ENCODE results near the gene OR4D9. TPM values are rescaled to one million over a fixed set of nuclear protein-coding genes. Genes with fewer than 3 reads are reported as not detected.

The OR4D9 gene
- polyA plus RNA-seq, 1 of the 3 experiments (the other 2 are of a cell fraction), result not detected

DNA sequence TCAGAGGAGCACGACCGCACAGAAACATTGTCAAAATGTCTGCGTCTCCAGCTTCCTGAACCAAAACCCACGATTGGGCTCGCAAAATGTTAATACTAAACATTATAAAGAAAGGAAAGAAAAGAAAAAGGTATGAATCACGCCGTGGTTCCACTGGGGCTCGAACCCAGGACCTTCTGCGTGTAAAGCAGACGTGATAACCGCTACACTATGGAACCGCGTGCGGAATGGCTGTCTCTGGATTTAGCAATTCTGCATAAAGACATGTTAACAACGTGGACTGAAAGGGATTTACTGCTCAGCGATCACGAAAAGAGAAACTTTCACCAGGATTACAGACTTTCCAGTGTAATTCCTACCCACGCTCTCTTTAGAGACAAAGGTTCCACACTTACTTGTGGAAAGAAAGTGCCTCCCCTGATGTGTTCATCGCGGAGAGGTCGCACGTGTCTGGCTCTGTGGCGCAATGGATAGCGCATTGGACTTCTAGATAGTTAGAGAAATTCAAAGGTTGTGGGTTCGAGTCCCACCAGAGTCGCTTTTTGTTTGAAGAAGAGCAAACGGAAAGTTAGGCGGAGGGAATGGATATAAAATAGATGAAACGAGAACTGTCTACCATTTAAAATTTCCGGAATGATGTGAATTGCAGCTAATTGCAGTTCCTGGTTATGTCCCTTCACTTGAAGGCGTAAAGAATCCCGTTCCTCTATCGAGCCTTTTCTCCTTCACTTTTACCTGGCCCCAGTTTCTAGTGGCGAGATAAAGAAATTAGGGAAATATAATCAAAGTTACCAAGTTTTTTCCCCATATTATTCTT lies 39.7 kb downstream of the OR4D9 start (continued):
- TF ChIP-seq FOSL2 (IDR thresholded peaks at IDR 0.05; ENCODE audit: borderline replicate concordance, low read depth), result 0 out of 2 replicates have a peak, but pooled peaks have one; percentile 21
- no peak for TF ChIP-seq ELF1 (IDR thresholded peaks at IDR 0.05)
- TF ChIP-seq RXRA (IDR thresholded peaks at IDR 0.05; ENCODE audit: borderline replicate concordance, low read depth), result no peak; the same call in 1 of the 2 replicates
- no peak for TF ChIP-seq RFX5 (IDR thresholded peaks at IDR 0.05; ENCODE audit: low read length)
- no peak for TF ChIP-seq RAD21 (IDR thresholded peaks at IDR 0.05; ENCODE audit: low read length)
- TF ChIP-seq, protein P1, sequence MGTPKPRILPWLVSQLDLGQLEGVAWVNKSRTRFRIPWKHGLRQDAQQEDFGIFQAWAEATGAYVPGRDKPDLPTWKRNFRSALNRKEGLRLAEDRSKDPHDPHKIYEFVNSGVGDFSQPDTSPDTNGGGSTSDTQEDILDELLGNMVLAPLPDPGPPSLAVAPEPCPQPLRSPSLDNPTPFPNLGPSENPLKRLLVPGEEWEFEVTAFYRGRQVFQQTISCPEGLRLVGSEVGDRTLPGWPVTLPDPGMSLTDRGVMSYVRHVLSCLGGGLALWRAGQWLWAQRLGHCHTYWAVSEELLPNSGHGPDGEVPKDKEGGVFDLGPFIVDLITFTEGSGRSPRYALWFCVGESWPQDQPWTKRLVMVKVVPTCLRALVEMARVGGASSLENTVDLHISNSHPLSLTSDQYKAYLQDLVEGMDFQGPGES (IDR thresholded peaks at IDR 0.05; ENCODE audit: low read depth, low read length), result no peak; the same call in 1 of the 2 replicates
- TF ChIP-seq SIN3A (IDR thresholded peaks at IDR 0.05; ENCODE audit: borderline replicate concordance, low read depth, low read length), result peak; percentile 56; the same call in 1 of the 2 replicates
- TF ChIP-seq, protein P2, sequence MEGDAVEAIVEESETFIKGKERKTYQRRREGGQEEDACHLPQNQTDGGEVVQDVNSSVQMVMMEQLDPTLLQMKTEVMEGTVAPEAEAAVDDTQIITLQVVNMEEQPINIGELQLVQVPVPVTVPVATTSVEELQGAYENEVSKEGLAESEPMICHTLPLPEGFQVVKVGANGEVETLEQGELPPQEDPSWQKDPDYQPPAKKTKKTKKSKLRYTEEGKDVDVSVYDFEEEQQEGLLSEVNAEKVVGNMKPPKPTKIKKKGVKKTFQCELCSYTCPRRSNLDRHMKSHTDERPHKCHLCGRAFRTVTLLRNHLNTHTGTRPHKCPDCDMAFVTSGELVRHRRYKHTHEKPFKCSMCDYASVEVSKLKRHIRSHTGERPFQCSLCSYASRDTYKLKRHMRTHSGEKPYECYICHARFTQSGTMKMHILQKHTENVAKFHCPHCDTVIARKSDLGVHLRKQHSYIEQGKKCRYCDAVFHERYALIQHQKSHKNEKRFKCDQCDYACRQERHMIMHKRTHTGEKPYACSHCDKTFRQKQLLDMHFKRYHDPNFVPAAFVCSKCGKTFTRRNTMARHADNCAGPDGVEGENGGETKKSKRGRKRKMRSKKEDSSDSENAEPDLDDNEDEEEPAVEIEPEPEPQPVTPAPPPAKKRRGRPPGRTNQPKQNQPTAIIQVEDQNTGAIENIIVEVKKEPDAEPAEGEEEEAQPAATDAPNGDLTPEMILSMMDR (IDR thresholded peaks at IDR 0.05), result no peak

DNA sequence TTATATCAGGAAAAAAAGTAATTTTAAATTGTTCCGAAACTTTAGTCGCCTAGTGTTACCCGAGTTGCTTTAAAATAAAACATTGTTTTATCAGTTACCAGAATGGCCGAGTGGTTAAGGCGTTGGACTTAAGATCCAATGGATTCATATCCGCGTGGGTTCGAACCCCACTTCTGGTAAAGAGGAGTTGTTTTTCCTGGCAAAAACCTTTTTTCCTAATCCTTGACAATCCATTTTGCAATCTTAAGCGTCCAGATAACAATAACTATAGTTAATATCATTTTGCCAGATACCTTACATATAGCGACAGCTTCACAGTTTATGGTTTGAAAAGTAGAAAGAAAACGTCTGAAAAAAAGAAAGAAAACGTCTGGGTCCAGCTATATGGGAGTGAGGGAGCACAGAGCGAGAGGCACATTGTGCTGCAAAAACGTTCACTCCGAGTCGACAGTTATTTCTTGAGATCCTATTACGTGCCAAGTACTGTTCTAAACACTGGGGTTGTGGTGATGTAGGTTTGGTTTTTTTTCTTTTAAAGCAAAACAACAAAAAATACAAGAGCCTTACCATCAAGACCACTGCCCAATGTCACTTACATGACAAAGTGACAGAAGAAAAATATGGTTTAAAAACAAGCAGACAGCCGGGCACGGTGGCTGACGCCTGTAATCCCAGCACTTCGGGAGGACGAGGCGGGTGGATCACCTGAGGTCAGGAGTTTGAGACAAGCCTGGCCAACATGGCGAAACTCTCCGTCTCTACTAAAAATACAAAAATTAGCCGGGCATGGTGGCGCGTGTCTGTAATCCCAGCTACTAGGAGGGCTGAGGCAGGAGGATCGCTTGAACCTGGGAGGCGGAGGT lies 40.6 kb downstream of the OR4D9 start:
- 25% methylated on average over 30 of the region's 30 CpGs for WGBS (ENCODE audit: low lambda C conversion rate)
- Histone ChIP-seq H3K9me3 (no peaks in the 10 kb centered on the region), H3F3A (replicated peaks; ENCODE audit: insufficient read depth) (peaks cover 51% of the 10 kb centered on the region), H3K27ac (ENCODE audit: low read depth in 2 of 2, low read length in 1 of 2) (peak overlapping the region; percentile 91 to 93), H3K36me3 (replicated peaks in 1 of 2; ENCODE audit: control insufficient read depth in 1 of 2, insufficient read depth in 2 of 2, low read length in 1 of 2) (no peaks in the 10 kb centered on the region), H3K79me2 (ENCODE audit: insufficient read depth) (no peaks in the 10 kb centered on the region), H3K9me2 (no peaks in the 10 kb centered on the region), H3K4me1 (ENCODE audit: control insufficient read depth in 1 of 2, insufficient read depth in 2 of 2, low read depth in 1 of 2, low read length in 1 of 2) (peaks cover 0 to 4% of the 10 kb centered on the region in 2 experiments; a peak in 2 of 4 replicates), H2AFZ (ENCODE audit: low read depth) (peak overlapping the region; percentile 88), H3K27me3 (ENCODE audit: insufficient read depth) (no peaks in the 10 kb centered on the region), H3K9ac (peak overlapping the region; percentile 86), H3K4me3 (ENCODE audit: low read depth in 2 of 2, low read length in 1 of 2) (peak overlapping the region; percentile 66 to 77), H3K4me2 (peak overlapping the region; percentile 74), H4K20me1 (ENCODE audit: insufficient read depth) (no peaks in the 10 kb centered on the region)
- TF ChIP-seq, protein P3, sequence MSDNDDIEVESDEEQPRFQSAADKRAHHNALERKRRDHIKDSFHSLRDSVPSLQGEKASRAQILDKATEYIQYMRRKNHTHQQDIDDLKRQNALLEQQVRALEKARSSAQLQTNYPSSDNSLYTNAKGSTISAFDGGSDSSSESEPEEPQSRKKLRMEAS (IDR thresholded peaks at IDR 0.05; ENCODE audit: low read depth), result no peak
- TF ChIP-seq GABPA (IDR thresholded peaks at IDR 0.05; ENCODE audit: low read depth) (no peak), FOSL2 (IDR thresholded peaks at IDR 0.05; ENCODE audit: borderline replicate concordance, low read depth) (peak; percentile 55; the same call in 1 of the 2 replicates), NFIC (IDR thresholded peaks at IDR 0.05; ENCODE audit: borderline replicate concordance) (no peak), CHD2 (IDR thresholded peaks at IDR 0.05; ENCODE audit: low read length, partially characterized antibody) (peak; percentile 32), TCF12 (IDR thresholded peaks at IDR 0.05) (peak; percentile 2; the same call in 1 of the 2 replicates), RXRA (IDR thresholded peaks at IDR 0.05; ENCODE audit: borderline replicate concordance, low read depth) (peak; percentile 40; the same call in 1 of the 2 replicates), TEAD4 (IDR thresholded peaks at IDR 0.05; ENCODE audit: borderline replicate concordance, insufficient read depth) (0 out of 2 replicates have a peak, but pooled peaks have one; percentile 39), YY1 (IDR thresholded peaks at IDR 0.05; ENCODE audit: low read depth) (peak; percentile 22; the same call in 1 of the 2 replicates), SIN3A (IDR thresholded peaks at IDR 0.05; ENCODE audit: borderline replicate concordance, low read depth, low read length) (no peak)
- POLR2A ChIA-PET, result no interaction called here
- DNase-seq, result peak; percentile 21
- CTCF ChIA-PET, result interaction anchor here (4.0 kb wide), 1 partner anchor 9 kb away, joined by 17 read pairs; no protein-coding TSS in a partner anchor
